ENCODE data around the gene COL6A3.

The COL6A3 gene

GRCh38 chr2:237324405-237324831 is 89.5 kb downstream of the COL6A3 start:
- H3K36me3 Mint-ChIP-seq (ENCODE audit: low read depth): no peaks in the 10 kb centered on the region
- no peak overlapping the region for H3K27ac Mint-ChIP-seq
- no peak overlapping the region for H3K4me3 Mint-ChIP-seq
- no peaks in the 10 kb centered on the region for H3K9me3 Mint-ChIP-seq
- H3K4me1 Mint-ChIP-seq (ENCODE audit: low read depth): no peaks in the 10 kb centered on the region
- peaks cover 13% of the 10 kb centered on the region for H3K27me3 Mint-ChIP-seq
- intact Hi-C loops (cut with micrococcal nuclease): no loop called here

GRCh38 chr2:237323656-237324055 is 90.3 kb downstream of the COL6A3 start:
- Mint-ChIP-seq H3K27me3 (peaks cover 13% of the 10 kb centered on the region), H3K4me3 (no peak overlapping the region), H3K36me3 (ENCODE audit: low read depth) (no peaks in the 10 kb centered on the region), H3K9me3 (no peaks in the 10 kb centered on the region), H3K4me1 (ENCODE audit: low read depth) (no peaks in the 10 kb centered on the region), H3K27ac (no peak overlapping the region)
- intact Hi-C loops (cut with micrococcal nuclease): no loop called here

DNA sequence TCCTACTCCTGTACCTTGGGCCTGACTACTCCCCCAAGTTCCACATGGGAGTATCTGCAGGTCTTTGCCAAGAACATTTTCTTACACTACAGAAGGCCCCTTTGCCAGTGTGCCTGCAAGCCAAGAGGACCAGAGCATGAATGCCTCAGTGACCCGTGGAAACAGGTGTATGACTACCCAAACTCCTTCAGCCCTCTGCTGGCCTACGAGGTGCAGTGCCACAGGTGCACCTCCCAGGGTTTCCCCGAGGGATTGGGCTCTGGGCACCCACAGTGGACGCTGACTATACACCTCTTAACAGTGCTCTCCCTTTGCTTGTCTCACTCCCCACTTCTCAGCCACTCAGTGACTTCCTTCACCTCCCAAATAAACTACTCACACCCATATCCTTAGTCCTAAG is 91.4 kb downstream of the COL6A3 start:
- intact Hi-C loops (cut with micrococcal nuclease): no loop called here
- Mint-ChIP-seq H3K36me3 (ENCODE audit: low read depth) (no peaks in the 10 kb centered on the region), H3K27me3 (peaks cover 15% of the 10 kb centered on the region), H3K4me1 (ENCODE audit: low read depth) (no peaks in the 10 kb centered on the region), H3K9me3 (no peaks in the 10 kb centered on the region), H3K4me3 (no peak overlapping the region), H3K27ac (no peak overlapping the region)

DNA sequence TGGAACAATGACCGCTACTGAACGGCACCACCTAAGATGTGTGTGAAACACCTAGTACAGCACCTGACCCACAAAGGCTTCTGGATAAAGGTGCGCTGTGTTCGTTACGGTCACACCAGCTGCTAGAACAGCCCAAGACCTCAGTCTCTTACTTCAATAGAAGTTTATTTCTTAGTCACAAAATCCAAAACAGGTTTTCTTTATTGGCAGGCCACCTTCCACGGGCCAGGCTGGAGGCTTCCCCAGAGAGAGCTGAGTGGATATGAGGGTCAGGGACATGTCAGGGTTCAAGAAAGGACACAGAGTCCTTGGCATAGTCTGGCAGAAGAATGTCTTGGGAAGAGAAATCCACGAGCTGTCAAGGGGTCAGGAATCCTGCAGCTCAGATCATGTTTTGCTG is 92.2 kb downstream of the COL6A3 start:
- H3K4me3 Mint-ChIP-seq: no peak overlapping the region
- H3K9me3 Mint-ChIP-seq: no peaks in the 10 kb centered on the region
- peaks cover 15% of the 10 kb centered on the region for H3K27me3 Mint-ChIP-seq
- no peaks in the 10 kb centered on the region for H3K36me3 Mint-ChIP-seq (ENCODE audit: low read depth)
- no peaks in the 10 kb centered on the region for H3K4me1 Mint-ChIP-seq (ENCODE audit: low read depth)
- no peak overlapping the region for H3K27ac Mint-ChIP-seq
- intact Hi-C loops (cut with micrococcal nuclease): no loop called here

DNA sequence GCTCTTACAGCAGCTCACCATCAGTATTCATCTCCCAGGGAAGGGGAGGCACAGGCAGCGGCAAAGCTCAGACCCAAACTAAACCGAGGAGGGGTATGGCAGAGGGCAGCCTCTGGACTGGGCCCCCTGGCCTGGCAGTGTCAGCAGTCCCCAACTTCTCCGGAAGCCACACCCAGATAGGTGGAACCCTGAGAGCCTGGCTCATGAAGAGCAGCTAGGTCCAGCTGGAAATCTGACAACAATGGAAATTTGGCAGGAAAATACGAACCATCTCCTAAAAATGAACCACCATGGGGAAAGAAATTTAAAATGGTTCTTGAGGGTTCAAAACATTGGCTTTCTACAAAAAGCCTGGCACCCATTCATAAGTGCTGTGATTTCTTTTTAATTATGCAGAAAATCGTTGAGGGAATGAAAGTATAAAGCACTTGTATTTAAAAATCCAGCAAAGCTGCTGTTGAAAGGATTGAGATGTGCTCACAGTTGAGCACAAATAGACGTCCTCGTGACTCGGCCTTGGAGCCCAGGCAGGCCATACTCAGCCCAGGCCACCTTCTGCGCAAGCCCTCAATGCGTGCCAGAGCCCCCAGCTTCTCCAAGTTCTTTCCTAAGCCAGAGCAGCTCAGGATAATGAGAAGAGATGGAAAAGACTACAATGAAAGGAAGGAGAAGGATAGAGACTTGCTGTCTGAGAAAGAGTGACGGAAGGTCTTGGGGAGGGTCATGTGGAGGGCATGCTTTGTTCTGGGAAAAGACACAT is 93.0 kb downstream of the COL6A3 start:
- Mint-ChIP-seq H3K9me3 (no peaks in the 10 kb centered on the region), H3K36me3 (ENCODE audit: low read depth) (no peaks in the 10 kb centered on the region), H3K4me1 (ENCODE audit: low read depth) (no peaks in the 10 kb centered on the region), H3K27me3 (peaks cover 14% of the 10 kb centered on the region), H3K27ac (no peak overlapping the region), H3K4me3 (no peak overlapping the region)
- intact Hi-C loops (cut with micrococcal nuclease): no loop called here

DNA sequence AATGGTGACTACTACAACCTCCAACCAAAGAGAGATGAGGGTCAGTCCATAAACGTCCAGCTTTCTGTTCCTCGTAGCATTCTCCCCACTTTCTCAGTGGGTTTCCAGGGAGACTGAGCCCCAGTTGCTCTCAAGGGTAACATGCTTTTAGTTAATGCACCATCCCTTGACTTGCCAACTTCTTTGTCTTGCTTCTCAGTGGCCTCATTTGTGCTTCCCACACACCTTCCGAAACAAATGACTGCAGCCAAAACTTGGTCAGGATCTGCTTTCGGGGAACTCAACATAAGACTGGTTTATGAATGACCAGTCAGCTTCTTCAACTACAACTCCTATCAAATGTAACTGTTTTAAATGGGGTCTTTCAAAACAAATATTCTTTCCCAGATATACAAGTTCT is 94.1 kb downstream of the COL6A3 start:
- H3K4me1 Mint-ChIP-seq (ENCODE audit: low read depth): no peaks in the 10 kb centered on the region
- no peak overlapping the region for H3K27ac Mint-ChIP-seq
- H3K27me3 Mint-ChIP-seq: peaks cover 15% of the 10 kb centered on the region
- no peaks in the 10 kb centered on the region for H3K9me3 Mint-ChIP-seq
- intact Hi-C loops (cut with micrococcal nuclease): no loop called here
- no peak overlapping the region for H3K4me3 Mint-ChIP-seq
- no peaks in the 10 kb centered on the region for H3K36me3 Mint-ChIP-seq (ENCODE audit: low read depth)

- H3K27me3 Mint-ChIP-seq: peaks cover 17% of the 10 kb centered on the region
- H3K9me3 Mint-ChIP-seq: no peaks in the 10 kb centered on the region
- no peaks in the 10 kb centered on the region for H3K36me3 Mint-ChIP-seq (ENCODE audit: low read depth)
- no peak overlapping the region for H3K27ac Mint-ChIP-seq
- H3K4me1 Mint-ChIP-seq (ENCODE audit: low read depth): no peaks in the 10 kb centered on the region
- H3K4me3 Mint-ChIP-seq: no peak overlapping the region
- intact Hi-C loops (cut with micrococcal nuclease): no loop called here
These were observed 94.7 kb downstream of the COL6A3 start for GRCh38 chr2:237319086-237319820.

DNA sequence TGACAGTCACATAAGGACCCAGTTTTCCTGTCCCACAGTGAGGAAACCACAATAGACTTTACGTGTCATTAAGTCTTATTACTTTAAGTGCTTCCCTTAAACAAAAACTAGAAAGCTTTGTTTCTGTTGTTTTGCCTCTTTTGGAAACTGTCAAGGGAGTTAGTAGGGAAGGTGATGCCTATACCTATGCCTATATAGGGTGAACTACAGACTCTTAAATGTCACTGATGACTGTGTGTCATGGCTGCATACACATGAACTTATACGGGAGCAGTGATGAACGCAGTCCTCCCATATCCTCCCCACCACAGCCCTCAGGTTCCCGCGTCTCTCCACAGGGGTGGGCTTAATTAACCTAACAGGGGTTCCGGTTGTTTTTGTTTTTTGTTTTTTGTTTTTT is 97.6 kb downstream of the COL6A3 start:
- intact Hi-C loops (cut with micrococcal nuclease): no loop called here
- Mint-ChIP-seq H3K4me3 (no peak overlapping the region), H3K4me1 (ENCODE audit: low read depth) (no peaks in the 10 kb centered on the region), H3K36me3 (ENCODE audit: low read depth) (no peaks in the 10 kb centered on the region), H3K9me3 (no peaks in the 10 kb centered on the region), H3K27ac (no peak overlapping the region), H3K27me3 (peaks cover 25% of the 10 kb centered on the region)

GRCh38 chr2:237315829-237316225 is 98.1 kb downstream of the COL6A3 start:
- H3K4me3 Mint-ChIP-seq: no peak overlapping the region
- H3K27me3 Mint-ChIP-seq: peaks cover 25% of the 10 kb centered on the region
- no peak overlapping the region for H3K27ac Mint-ChIP-seq
- H3K9me3 Mint-ChIP-seq: no peaks in the 10 kb centered on the region
- no peaks in the 10 kb centered on the region for H3K36me3 Mint-ChIP-seq (ENCODE audit: low read depth)
- H3K4me1 Mint-ChIP-seq (ENCODE audit: low read depth): peaks cover 2% of the 10 kb centered on the region
- intact Hi-C loops (cut with micrococcal nuclease): no loop called here

- H3K27ac Mint-ChIP-seq: no peak overlapping the region
- intact Hi-C loops (cut with micrococcal nuclease): no loop called here
- H3K4me3 Mint-ChIP-seq: no peak overlapping the region
- peaks cover 26% of the 10 kb centered on the region for H3K27me3 Mint-ChIP-seq
- no peaks in the 10 kb centered on the region for H3K9me3 Mint-ChIP-seq
- peaks cover 8% of the 10 kb centered on the region for H3K4me1 Mint-ChIP-seq (ENCODE audit: low read depth)
- no peaks in the 10 kb centered on the region for H3K36me3 Mint-ChIP-seq (ENCODE audit: low read depth)
These were observed 98.7 kb downstream of the COL6A3 start for GRCh38 chr2:237315170-237315828.

DNA sequence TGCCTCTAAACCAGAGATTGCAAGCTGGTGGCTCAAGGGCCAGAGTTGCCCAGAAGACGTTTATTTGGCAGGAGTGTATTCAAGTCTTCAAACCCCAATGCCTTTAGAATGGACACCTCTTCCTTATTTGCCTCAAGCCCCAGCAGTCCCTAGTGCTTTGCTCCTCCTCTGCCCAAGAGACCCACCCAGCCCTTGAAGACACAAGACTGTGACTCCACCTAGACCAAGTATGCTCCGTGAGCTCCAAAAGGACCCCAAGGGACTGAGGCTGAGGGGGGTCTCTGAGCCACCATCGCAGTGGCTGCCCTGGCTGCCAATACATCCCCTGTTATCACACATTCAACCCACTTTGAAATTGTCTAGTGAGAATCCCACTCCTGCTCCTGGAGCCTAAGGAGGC is 99.3 kb downstream of the COL6A3 start:
- Mint-ChIP-seq H3K9me3 (no peaks in the 10 kb centered on the region), H3K27ac (no peak overlapping the region), H3K36me3 (ENCODE audit: low read depth) (no peaks in the 10 kb centered on the region), H3K27me3 (peaks cover 26% of the 10 kb centered on the region), H3K4me3 (no peak overlapping the region), H3K4me1 (ENCODE audit: low read depth) (peaks cover 8% of the 10 kb centered on the region)
- intact Hi-C loops (cut with micrococcal nuclease): no loop called here

DNA sequence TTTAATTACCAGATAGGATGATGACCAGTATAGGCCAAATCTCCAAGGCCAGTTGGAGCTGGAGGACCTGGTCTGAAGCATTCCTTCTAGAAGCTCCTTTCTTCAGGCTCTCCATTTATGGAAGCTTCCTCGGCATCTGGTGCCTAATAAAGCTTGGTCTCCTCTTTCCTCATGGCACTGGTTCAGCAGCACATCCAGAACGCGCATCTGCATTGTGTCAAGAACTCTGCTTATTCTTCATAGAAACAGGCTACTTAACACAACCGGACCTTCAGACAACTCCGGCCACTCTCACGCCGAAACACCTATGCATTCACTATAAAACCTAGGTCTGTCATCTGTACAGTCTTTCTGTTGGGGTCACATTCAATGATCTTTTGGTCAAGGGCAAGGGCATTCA is 99.8 kb downstream of the COL6A3 start:
- intact Hi-C loops (cut with micrococcal nuclease): no loop called here

DNA sequence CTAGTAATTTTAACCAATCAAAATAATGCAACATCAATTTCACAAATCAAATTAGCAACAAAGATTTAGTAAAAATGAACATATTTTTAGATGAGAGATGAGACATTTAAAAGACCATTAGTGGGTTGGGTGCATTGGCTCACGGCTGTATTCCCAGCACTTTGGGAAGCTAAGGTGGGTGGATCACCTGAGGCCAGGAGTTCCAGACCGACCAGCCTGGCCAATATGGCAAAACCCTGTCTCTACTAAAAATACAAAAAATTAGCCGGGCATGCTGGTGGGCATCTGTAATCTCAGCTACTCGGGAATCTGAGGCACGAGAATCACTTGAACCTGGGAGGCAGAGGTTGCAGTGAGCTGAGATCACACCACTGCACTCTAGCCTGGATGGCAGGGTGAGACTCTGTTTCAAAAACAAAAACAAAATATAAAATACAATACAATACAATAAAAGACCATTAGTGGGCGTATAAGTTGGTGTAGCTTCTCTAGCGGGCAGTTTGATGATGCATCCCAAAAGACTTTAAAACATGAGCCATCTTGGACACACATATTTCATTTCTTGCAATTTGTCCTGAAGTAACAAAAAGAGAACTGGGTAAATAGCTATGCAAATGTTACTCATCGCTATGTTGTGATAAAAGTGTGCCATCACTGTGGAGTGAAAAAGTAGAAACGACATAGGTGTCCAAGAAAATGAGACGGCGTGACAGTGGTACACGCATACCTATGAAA is 101.8 kb downstream of the COL6A3 start:
- no peaks in the 10 kb centered on the region for H3K36me3 Mint-ChIP-seq (ENCODE audit: low read depth)
- intact Hi-C loops (cut with micrococcal nuclease): no loop called here
- H3K4me1 Mint-ChIP-seq (ENCODE audit: low read depth): peaks cover 13% of the 10 kb centered on the region
- H3K9me3 Mint-ChIP-seq: no peaks in the 10 kb centered on the region
- peaks cover 20% of the 10 kb centered on the region for H3K27me3 Mint-ChIP-seq
- H3K27ac Mint-ChIP-seq: no peak overlapping the region
- no peak overlapping the region for H3K4me3 Mint-ChIP-seq

More for the DNA sequence above, 99.8 kb downstream of the COL6A3 start:
- H3K9me3 Mint-ChIP-seq: no peaks in the 10 kb centered on the region
- no peak overlapping the region for H3K27ac Mint-ChIP-seq
- peaks cover 8% of the 10 kb centered on the region for H3K4me1 Mint-ChIP-seq (ENCODE audit: low read depth)
- H3K36me3 Mint-ChIP-seq (ENCODE audit: low read depth): no peaks in the 10 kb centered on the region
- H3K27me3 Mint-ChIP-seq: peaks cover 26% of the 10 kb centered on the region
- H3K4me3 Mint-ChIP-seq: no peak overlapping the region
